A549 treated with dexamethasone at 1 μM for 4 hours (cell line): ENCODE measurements around the gene NLGN1. TPM values are rescaled to one million over a fixed set of nuclear protein-coding genes. Genes with fewer than 3 reads are reported as not detected.

ENCODE experiments used
- total RNA-seq: library from RNA; stranded (reverse); fragments of 200-300 nt; extraction: Qiagen RNA extraction; gene quantifications from 5 replicates; pipeline ENCODE4 v1.2.3, GENCODE V29; 2022

Gene NLGN1
- not detected in 5 replicates for total RNA-seq

DNA sequence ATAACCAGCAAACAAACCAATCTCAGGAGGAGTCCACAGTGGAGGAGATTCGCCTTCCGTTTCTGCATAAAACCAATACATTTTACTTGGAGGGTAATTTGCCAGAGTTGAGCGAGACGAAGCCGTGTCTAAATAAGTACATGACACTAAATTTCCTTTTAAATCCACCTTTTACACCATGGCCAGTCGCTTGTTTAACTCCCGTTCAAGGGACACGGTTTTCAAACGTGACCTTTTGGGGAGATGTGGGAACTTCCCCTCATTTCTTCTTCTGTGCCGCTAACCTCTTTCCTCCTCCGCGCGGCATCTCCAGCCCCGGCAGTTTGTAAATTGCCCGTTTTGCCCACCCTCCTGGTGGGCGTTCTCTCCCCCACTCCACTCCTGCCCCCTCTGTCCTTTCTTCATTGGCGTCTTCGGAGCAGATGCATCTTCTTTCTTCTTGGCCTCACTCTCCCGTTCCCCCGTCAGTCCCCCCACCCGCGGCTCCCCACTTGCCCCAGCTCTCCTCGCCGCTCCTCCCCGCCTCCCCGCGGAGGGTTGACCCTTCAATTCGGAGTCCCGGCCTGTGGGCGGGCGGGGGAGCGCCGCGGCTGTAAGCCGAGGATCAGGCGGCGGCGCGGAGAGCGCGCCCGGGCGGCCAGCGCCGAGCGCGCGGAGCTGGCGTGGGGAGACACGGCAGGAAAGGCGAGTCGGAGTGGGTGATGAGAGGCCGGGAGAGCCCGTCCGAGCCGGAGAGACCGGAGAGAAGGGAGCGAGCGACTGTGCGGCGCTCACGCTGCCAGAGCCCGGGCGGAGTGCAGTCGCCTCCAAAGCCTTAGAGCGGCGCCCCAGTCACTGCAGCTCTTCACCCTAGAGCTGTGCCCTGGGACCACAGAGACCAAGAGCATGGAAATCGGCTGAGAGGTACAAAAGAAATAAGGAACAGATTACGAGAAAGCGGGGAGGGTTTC, at the start of gene NLGN1:
NLGN1 (plus strand) TSS at position 584 of the 950 bp plus-strand sequence.

